Endothelial cell of umbilical vein (primary cell): Measurements from ENCODE around the gene TLDC2.

Experiments
- CTCF ChIP-seq, 2 donors: IDR thresholded peaks; 1 replicate in 1 of 2; 2 replicates in 1 of 2; pipeline ENCODE4 v1.5.1; 2011; ENCODE audit warnings: low read length in 2 of 2, mild to moderate bottlenecking in 2 of 2, moderate library complexity in 2 of 2, control low read depth in 1 of 2, inconsistent platforms in 1 of 2, low read depth in 1 of 2; ENCODE audit not compliant: insufficient read depth in 1 of 2; ENCODE audit errors: extremely low read depth in 1 of 2
- EZH2 ChIP-seq: IDR thresholded peaks from 2 replicates; pipeline ENCODE4 v1.6.1; 2012; ENCODE audit warnings: borderline replicate concordance, low read depth, mild to moderate bottlenecking, moderate library complexity, low read length, inconsistent platforms; ENCODE audit not compliant: severe bottlenecking
- FOS ChIP-seq: IDR thresholded peaks from 2 replicates; pipeline ENCODE4 v1.6.1; 2011; ENCODE audit warnings: mild to moderate bottlenecking, low read length, moderate library complexity, borderline replicate concordance; ENCODE audit not compliant: insufficient read depth
- GATA2 ChIP-seq: IDR thresholded peaks from 2 replicates; pipeline ENCODE4 v1.7.0; 2011; ENCODE audit warnings: low read depth, mild to moderate bottlenecking, moderate library complexity, mixed read lengths, low read length; ENCODE audit not compliant: insufficient read length, insufficient read depth
- JUN ChIP-seq: IDR thresholded peaks from 2 replicates; pipeline ENCODE4 v1.6.1; 2011; ENCODE audit warnings: borderline replicate concordance, low read depth; ENCODE audit not compliant: insufficient read length, insufficient read depth
- MAX ChIP-seq: IDR thresholded peaks from 2 replicates; pipeline ENCODE4 v1.6.1; 2011; ENCODE audit not compliant: insufficient read depth, insufficient read length
- MYC ChIP-seq: IDR thresholded peaks from one replicate; pipeline ENCODE4 v1.6.1; 2011; ENCODE audit warnings: mild to moderate bottlenecking, low read depth, low read length
- POLR2A ChIP-seq: IDR thresholded peaks from 2 replicates; pipeline ENCODE4 v1.6.1; 2012; ENCODE audit warnings: low read depth, mild to moderate bottlenecking, control low read depth, low read length
- POLR2AphosphoS5 ChIP-seq: IDR thresholded peaks from 2 replicates; pipeline ENCODE4 v1.6.1; 2012; ENCODE audit warnings: low read depth, mild to moderate bottlenecking, control low read depth, low read length, moderate library complexity; ENCODE audit not compliant: insufficient read depth

GRCh38 chr20:36845288-36845971 is 30.5 kb upstream of the TLDC2 start:
- TF ChIP-seq CTCF (IDR thresholded peaks at IDR 0.05; ENCODE audit: extremely low read depth in 1 of 2, insufficient read depth in 1 of 2, low read depth in 1 of 2, low read length in 2 of 2) (no peak), EZH2 (no peak), POLR2A (no peak), MAX (no peak), GATA2 (no peak), MYC (no peak), POLR2AphosphoS5 (no peak), JUN (no peak), FOS (no peak)
